ENCODE results near the gene CCDC71.

Gene CCDC71

DNA sequence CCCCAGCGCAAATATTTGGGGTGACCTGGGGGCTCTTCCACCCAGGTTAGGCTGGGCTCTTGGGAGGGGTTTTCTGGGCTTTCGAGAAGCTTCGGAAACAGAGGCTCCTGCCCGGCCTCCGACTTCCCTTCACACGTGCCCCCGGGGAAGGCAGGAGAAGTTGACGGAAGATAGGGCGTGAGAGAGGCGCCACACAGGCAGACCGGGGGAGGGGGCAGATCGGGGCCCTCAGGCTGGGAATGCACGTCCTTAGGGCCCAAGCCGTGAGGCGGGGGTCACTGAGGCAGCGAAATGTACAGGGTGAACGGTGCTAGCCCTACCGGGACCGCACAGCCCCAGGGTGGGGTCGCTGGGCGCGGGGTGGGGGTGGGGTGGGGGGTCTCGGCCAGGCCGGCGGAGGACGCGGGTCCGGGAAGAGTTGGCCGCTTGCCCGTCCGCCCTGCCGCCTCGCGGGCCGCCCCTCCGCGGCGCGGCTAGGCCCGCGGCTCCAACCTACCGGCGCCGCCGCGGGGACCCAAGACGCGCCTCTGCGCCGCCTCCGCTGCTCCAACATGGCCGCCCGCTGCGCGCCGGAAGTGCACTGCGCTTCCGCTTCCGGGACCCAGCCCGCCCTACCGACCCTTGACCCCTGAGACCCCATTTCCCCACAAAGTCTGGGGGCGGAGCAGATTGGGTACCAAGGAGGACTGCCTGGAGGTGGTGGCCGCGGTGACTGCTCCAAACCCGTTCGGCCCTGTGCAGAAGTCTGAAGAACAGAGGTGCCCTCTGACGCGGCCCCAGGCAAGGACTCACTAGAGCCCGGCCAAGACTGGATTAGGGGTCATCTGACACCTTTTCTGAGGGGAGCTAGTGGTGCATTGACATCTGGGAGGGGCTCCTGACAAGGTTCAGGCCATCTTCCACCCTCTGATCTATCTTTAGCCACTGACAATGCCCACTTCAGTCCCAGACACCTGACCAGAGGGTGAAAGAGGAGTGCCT is at the start of gene CCDC71:
TSS of gene CCDC71 (minus strand) at position 561 of the 981 bp plus-strand sequence. CDS start 2,123 bp downstream, outside the sequence.
- DNase-seq = peak; percentile 33 to 66

DNA sequence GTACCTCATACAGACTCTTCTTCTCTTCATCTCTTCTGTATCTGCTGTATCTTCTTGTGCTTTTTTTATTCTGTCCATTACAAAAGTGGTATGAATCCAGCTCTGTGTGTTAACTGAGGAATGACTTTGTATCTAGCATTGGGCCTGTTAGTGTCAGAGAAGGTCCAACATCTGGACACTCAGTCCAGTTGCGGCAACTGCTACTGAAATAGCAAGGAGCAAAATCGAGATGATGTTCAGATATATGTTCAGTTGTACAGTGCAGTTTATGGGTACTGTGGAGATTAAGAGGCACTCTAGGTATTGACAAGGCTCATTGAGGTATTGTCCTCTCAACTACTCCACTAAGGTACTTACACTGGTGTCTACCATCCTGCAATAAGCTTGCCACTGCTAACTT is 47.9 kb upstream of the CCDC71 start:
- no peak for DNase-seq

DNA sequence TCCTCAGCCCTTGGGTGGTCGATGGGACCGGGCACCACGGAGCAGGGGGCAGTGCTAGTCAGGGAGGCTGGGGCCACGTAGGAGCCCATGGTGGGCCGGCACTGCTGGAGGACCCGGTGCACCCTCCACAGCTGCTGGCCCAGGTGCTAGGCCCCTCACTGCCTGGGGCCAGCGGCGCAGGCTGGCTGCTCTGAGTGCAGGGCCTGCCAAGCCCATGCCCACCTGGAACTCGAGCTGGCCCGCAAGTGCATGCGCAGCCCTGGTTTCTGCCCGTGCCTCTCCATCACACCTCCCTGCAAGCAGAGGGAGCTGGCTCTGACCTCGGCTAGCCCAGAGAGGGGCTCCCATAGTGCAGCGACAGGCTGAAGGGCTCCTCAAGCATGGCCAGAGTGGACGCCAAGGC is 47.4 kb upstream of the CCDC71 start:
- no peak for DNase-seq

DNA sequence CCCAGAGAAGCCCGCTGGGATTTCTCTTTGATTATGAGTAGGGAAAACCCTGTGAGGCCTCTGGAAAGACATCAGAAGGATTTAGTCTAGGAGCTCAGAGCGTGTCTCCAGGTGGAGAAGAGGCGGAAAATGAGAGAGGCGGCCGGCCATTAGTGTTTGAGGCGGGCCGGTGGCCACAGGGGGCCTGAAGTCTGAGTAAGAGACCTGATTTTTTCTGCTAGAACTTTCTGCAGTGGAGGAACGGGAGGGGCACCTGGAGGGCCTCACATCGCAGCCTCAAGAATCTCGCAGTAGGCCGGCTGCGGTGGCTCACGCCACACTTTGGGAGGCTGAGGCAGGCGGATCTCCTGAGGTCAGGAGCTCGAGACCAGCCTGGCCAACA is 33.8 kb upstream of the CCDC71 start:
- no peak for DNase-seq

DNA sequence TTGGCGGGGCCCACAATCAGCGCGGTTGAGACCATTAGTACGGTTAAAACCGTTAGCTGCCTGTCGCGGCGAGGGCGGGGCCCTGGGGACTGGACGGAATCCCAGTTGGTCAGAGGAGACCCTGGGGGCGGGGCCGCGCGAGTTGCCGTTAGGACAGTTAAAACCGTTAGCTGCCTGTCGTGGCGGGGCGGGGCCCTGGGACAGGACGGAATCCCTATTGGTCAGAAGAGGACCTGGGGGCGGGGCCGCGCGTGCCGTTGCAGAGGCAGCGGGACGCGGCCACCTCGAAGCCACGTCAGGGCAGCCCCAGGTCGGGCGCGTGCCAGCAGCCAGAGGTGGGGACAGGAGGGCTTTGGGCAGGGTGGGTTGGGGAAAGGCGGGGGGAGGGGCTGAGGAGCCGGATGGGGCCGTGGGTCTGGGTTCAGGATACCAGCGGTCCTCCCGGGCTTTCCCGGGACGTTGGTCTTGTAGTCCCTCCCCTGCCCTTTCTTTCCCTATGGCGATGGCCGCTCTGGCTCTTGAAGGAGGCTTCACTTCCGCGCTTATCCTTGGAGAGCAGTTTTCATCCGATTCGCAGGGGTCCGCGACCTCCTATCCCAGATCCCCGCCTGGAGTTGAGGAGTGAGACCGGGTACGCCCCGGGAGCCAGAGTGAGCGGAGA is 33.2 kb upstream of the CCDC71 start:
- DNase-seq = no peak

DNA sequence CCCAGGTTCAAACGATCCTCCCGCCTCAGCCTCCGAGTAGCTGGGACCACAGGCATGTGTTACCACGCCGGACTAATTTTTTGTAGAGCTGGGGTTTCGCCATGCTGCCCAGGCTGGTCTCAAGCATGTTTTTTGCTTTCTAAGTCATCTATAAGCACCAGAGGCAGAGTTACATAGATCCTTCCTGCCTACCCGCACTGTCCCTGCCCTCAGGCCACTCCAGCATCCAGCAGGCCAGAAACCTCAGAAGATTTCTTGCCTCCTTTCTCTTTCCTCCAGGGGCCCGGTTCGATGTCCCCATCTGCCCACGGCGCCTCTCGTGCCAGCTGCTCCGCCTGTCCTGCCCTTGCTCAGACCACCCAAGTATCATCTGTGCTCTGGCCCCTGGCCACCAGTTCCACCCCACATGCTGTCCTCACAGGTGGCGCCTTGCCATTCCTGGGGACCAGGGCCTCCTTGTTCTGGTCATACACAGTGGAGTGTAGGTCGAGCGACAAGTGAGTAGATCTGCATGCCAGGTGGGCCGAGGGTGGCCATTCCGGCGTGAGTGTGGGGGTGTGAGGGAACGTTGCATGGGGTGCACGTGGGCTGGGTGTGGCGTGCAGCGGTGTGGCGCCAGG is 32.6 kb upstream of the CCDC71 start:
- no peak for DNase-seq

DNA sequence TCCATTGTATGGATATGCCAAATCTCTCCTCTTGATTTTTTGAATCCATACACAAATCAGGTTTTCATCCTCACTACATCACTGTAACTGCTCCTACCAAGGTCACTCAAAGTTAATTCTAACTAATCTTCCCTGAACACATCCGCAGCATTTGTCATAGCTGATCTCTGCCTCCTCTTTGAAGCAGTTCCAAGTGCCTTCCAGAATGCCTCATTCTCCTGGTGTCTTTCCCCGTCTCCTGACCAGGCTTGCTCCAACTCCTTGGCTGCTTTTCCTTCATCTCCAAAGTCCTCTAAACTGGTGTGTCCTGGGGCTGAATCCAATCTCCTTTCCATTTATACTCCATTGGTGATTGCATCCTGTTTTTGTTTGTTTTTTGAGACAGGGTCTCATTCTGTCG is 32.0 kb upstream of the CCDC71 start:
- DNase-seq = no peak

DNA sequence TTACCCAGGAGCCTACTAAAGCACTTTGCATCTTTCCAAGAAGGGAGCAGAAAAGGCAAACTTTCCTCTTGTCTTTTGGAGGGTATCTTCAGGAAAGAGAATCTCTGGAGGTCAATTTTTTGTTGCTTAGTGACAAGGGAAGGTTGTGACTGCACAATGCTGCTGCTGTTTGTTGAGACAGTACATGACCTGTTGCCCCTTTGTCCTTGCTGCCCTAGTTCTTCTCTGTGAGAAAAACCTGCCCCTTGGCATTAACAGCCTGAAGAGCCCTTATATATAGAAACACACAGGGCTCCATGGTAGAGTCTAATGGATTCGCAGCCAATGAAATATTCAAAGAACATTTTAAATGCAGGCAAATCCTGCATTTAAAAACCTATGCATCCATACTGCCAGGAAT is 25.6 kb upstream of the CCDC71 start:
- no peak for DNase-seq

DNA sequence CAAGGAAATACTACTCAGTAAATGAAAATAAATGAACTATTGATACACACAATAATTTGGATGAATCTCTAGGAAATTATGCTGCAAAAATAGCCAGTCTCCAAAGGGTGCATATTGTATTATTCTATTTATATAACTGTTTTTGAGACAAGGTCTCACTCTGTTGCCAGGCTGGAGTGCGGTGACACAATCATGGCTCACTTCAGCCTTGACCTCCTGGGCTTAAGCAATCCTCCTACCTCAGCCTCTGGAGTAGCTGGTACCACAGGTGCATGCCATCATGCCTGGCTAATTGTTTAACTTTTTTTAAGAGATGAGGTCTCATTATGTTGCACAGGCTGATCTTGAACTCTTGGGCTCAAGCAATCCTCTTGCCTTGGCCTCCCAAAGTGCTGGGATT is 17.7 kb upstream of the CCDC71 start:
- no peak for DNase-seq

DNA sequence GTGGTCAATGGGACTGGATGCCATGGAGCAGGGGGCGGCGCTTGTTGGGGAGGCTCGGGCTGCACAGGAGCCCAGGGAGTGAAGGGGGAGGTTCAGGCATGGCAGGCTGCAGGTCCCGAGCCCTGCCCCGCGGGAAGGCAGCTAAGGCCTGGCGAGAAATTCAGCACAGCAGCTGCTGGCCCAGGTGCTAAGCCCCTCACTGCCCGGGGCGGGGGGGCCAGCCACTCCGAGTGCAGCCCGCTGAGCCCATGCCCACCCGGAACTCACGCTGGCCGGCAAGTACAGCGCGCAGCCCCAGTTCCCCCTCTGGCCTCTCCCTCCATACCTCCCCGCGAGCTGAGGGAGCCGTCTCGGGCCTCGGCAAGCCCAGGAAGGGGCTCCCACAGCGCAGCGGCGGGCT is 16.6 kb upstream of the CCDC71 start:
- DNase-seq = no peak

DNA sequence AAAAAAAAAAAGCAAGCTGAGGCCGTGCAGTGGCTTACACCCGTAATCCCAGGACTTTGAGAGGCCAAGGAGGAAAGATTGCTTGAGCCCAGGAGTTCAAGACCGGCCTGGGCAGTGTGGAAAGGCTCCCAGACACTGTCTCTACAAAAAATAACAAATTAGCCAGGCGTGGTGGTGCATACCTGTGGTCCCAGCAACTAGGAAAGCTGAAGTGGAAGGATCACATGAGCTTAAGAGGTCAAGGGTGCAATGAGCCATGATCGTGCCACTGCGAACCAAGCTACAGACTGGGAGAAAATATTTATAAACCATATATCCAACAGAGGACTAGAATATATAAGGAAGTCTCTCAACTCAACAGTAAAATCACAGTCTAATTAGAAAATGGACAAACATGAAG is 15.2 kb upstream of the CCDC71 start:
- DNase-seq = no peak

DNA sequence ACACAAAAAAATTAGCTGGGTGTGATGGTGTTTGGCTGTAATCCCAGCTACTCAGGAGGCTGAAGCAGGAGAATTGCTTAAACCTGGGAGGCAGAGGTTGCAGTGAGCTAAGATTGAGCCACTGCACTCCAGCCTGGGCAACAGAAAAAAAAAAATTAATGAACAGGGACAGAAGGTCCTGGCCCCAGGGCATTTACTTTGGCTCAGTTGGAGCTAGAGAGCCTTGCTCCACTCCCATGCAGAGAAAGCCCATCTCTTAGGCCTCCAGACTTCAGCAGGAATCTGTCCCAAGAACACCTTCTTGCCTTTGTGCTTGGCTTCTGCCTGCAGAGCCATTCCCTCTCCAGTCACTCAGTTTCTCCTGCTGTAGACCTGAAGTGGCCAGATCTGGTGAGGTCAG is 14.0 kb upstream of the CCDC71 start:
- no peak for DNase-seq

DNA sequence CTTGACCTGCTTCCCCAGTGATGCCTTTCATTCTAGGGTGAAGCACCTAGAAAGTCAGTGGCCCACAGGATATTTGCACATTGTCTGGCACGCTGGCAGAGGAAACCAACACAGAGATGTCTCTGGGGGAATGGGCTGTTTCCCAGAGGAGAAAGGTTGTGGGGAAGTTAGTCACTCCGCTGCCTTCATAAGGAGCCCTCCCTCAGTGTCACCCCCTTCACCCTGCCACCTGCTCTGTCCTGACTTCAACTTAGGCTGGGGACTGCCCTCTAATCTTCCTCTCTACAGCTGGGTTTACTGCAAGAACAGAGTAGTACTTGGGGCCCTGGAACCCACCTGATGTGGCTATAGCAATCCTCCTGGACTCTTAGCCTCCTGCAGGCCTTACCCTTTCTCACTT is 10.9 kb upstream of the CCDC71 start:
- DNase-seq = no peak

DNA sequence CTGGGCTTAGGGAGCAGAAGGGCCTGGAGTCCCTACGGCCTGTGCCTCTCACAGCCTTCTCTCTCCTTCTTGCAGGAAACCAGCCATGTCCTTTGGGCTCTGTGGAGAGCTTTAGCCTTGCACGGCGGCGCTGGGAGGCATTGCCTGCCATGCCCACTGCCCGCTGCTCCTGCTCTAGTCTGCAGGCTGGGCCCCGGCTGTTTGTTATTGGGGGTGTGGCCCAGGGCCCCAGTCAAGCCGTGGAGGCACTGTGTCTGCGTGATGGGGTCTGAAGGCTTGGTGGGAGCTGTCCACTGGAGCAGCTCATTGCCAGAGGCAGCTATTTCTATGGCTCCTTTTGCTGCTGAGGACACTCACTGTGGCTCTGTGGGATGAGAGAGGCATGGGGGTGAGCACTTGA is 9.4 kb upstream of the CCDC71 start:
- DNase-seq = no peak

DNA sequence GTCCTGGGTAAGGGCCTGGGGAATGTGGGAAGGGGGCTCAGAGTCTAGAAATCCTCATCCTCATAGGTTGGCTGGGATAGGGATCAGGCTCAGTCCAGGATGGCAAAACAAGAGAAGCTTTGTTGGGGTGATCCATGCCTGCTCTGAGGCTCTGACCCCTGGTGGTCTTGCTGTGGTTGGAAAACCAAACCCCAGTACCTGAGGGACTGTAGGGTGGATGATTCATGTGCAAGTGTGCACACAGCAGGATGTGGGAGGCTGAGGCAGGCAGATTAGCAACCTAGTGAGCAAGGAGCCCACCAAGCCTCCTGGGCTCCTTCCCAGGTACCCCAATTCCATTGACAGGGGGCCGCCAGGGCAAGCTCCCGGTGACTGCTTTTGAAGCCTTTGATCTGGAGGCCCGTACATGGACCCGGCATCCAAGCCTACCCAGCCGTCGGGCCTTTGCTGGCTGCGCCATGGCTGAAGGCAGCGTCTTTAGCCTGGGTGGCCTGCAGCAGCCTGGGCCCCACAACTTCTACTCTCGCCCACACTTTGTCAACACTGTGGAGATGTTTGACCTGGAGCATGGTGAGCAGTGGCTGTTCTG is 8.4 kb upstream of the CCDC71 start:
- no peak for DNase-seq

DNA sequence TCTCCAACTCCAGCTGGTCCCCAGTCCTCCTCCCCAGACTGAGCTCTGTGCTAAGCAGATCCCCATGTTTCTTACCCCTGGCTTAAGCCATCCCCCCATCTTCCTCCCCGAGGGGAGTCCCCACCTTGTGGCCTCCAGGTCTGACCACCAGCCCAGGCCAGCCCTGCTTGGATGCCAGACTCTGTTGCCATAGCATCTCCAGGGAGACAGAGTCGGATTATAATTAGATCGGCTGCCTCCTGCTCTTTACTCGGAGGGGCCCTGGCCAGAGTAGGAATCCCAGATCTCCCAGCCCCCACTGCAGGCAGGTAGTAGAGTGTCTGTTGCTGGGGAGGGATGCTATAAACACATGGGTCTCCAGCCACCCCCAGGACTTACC is 7.7 kb upstream of the CCDC71 start:
- no peak for DNase-seq

DNA sequence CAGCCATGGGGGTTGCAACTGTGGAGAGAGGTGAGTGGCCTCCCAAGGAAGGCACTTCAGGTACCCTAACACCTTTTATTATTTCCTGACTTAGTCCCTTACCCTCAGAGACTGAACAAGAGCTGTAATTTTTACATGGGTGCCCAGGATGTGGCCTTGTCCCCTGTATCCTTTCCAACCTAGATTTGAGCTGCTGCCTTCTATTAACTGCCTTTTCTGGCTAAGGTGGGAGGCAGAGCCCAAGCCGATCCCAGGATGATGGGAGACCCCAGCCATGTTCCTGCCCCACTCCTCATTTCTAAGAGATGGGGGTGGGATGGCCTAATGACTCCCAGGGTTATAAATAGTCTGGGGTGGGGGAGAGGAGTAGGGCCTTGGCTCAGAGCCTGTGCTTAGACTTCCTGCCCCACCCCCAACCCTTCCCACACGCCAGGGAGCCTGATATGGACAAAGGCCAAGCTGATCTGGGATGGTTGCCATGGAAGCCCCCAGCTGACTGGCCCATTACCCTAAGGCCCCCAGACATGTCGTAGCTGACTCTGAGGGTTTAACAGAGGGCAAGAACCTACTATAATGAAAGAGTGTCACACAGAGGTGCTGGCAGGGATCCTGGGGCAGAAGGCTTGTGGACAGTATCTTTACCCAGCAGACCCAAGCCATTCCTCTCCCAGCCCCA is 7.1 kb upstream of the CCDC71 start:
- peak in 1 of 2 experiments; percentile 10 for DNase-seq

DNA sequence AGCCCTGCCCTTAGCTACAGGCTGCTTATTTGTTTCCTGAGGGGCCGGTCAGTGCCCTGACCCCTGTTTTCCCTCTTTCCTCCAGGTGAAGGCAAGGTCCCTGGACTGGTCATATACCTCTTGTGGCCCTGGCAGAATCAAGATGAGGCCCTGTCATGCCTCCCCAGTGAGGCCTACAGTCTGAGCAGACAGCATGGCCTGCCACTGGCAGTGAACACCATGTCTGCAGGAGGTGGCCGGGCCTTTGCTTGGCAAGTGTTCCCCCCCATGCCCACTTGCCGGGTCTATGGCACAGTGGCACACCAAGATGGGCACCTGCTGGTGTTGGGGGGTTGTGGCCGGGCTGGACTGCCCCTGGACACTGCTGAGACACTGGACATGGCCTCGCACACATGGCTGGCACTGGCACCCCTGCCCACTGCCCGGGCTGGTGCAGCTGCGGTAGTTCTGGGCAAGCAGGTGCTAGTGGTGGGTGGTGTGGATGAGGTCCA is 6.5 kb upstream of the CCDC71 start:
- no peak for DNase-seq

DNA sequence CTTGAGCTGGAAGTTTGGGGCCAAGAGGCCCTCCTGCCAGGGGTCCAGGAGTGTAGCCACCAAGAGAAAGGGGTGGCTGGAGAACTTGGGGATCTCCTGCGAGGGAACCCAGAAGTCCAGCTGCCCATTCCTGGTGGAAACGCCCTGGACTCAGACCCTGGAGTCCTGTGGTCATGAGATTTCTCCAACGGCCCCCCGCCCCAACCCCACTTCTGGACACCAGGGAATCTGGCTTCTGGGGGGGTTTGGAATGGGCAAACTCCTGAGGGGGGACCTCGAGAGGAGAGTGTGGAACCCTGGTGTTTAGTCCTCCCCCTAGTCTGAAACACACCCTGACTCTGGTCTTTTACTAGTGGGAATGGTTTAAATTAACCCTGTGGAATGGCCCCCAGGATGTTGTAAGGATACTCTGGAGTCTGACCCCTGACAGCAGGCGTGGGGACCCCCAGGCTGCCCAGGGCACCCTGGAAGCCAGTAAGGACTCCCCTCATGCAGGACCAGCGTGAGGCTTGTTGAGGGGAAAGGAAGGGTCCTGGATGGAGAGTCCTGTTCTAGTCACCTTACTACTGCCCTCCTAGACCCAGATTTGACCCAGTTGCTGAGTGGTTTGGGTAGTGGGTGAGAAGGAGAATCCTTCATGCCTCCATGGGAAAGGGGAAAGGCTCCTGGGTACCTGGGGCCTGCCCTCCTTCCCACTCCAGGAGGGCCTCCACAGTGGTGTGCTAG is 5.8 kb upstream of the CCDC71 start:
- DNase-seq = no peak

DNA sequence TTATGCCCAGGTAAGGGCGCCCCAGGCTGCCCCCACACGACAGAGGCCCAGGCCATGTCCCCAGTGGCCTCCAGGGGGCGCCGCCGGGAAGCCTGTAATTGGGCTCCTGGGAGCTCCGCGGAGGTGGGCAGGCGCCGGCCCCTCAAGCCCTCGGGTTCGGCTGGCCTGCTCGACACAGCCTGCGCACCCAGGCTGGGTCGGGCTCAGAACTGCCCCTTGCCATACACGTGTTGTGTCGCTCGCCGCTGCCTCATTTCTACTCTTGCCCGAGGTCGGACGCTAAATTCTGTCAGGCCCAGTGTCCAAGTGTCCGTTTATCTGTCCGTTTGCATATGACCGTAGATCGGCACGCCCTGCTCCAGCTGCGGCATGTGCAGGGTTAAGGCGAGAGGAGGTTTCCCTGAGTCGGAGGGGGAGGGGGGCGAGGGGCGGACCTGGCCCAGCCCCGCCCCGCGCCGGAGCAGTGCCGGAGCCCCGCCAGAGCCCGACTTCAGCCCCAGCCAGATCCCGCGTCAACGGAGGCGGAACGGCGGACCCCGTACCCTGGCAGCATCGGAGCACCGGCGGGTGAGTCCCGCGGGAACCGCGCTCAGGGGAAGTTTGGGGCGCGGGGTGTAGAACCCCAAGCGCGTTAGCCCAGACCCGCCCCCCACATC is 5.1 kb upstream of the CCDC71 start, which contains the start of gene KLHDC8B:
TSS of gene KLHDC8B (plus strand) at position 480 of the 656 bp plus-strand sequence. CDS start 1,172 bp downstream, outside the sequence.
- peak; percentile 11 to 54 for DNase-seq

DNA sequence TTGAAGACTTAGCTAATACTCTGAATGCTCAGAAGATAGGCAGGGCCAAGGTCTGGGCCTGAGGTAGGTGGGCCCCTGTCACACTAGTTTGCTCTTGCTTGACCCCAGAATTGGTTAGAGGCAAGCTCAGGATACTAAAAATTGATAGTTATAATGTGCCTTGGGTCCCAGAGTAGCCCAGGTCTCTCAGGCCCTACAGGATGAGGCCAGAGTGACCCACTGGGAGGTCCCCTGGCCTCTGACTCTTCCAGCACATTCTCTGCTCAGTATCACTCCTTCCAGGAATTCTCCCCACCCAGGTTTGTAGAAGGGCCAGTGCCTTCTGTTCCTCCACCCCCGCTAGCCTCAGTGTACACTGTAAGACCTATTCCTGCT is 4.6 kb upstream of the CCDC71 start:
- no peak for DNase-seq
